ENCODE data around the gene CDC42BPA.

Gene CDC42BPA

DNA sequence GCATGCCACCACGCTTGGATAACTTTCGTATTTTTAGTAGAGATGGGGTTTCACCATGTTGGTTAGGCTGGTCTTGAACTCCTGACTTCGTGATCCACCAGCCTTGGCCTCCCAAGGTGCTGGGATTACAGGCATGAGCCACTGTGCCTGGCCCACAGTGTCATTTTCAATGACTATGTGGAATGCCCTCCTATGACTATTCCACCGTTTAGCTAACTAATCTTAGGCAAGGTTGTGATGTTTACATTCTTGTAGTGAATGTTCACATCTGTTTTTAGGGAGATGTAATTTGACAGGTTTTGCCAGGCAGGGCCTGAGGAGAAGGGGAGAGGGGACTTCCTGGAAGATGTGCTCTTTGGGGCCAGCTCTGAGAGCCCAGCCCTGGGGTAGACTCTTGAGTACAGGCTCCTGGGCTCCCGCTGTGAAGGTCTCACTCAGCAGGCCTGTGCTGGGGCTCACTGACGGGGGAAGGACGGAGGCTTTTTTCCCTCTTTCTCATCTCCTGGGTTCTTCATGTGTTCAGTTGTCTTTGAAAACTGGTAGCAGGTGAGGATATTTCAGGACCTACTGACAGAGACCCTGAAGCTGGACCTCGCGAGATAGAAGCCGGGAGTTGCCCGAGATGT lies 365.0 kb downstream of the CDC42BPA start:
- Histone ChIP-seq H3K27me3 (ENCODE audit: control insufficient read depth, insufficient read depth, low read length, poor library complexity, severe bottlenecking) (no peaks in the 10 kb centered on the region), H3K9me3 (ENCODE audit: control insufficient read depth, low read length) (no peaks in the 10 kb centered on the region), H3K27ac (ENCODE audit: insufficient read depth, low read depth, low read length, poor library complexity, severe bottlenecking) (no peak overlapping the region), H3K36me3 (ENCODE audit: control insufficient read depth, insufficient read depth, low read length) (no peaks in the 10 kb centered on the region), H3K4me1 (ENCODE audit: control insufficient read depth, insufficient read depth, low read length) (no peaks in the 10 kb centered on the region), H3K4me3 (ENCODE audit: insufficient read depth, low read depth, low read length) (no peak overlapping the region)
- 89 to 91% methylated on average over 11 of the region's 11 CpGs for WGBS, 2 experiments

DNA sequence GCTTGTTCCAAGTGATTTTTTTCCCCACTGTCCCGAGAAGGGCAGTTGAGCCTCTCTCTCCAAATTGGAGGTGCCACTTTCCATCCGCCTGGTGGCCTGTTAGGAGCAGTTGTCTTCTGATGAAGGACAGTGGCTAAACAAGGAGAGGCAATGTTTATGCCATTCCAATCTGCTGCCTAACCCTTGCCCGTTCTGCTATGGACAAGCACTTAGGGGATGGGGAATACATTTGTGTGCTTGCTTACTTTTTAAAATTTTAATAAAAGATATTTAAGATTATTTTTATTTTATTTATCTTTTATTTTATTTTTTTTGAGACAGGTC lies 366.2 kb downstream of the CDC42BPA start:
- no peaks in the 10 kb centered on the region for H3K4me1 ChIP-seq (ENCODE audit: control insufficient read depth, insufficient read depth, low read length)
- no peak overlapping the region for H3K4me3 ChIP-seq (ENCODE audit: insufficient read depth, low read depth, low read length)
- no peaks in the 10 kb centered on the region for H3K27me3 ChIP-seq (ENCODE audit: control insufficient read depth, insufficient read depth, low read length, poor library complexity, severe bottlenecking)
- no peaks in the 10 kb centered on the region for H3K36me3 ChIP-seq (ENCODE audit: control insufficient read depth, insufficient read depth, low read length)
- WGBS, 2 experiments: 93 to 94% methylated on average over 2 to 3 of the region's 3 CpGs
- H3K9me3 ChIP-seq (ENCODE audit: control insufficient read depth, low read length): no peaks in the 10 kb centered on the region
- no peak overlapping the region for H3K27ac ChIP-seq (ENCODE audit: insufficient read depth, low read depth, low read length, poor library complexity, severe bottlenecking)

DNA sequence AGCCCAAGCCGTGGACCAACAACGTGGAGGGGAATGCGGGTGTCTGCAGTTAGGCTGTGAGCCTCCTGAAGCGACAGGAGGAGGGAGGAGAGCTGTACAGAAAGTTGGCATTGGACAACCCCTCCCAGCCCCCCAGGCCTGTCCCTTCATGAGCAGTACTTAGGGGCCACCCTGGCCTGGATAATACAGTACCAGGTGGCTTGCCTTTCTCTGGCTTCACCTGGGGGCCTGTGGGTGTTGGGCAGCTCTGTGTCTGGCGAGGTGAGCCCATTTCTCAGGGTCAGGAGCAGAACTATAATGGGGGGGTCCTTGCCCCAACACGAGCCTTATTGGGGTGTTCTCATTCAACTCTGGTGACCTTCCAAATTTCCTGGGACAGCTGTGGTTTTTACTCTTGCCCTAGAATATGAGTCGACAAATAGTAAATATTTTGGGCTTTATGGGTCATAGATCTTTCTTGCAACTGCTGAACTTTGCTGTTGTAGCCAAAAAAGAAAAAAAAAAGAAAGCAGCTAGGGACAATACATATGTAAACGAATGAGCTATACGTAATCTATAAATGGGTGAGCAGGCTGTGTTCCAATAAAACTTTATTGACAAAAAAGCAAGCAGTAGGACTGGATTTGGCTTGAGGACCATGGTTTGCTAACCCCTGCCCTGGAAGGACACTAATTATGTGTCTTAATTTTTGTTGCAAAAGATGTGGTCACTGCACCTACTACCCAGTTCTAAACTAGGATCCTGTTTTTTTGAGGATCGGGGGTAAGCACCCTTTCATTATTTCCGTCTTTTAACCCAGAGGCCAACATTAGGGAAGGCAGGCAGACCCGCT lies 366.8 kb downstream of the CDC42BPA start:
- Histone ChIP-seq H3K36me3 (ENCODE audit: control insufficient read depth, insufficient read depth, low read length) (no peaks in the 10 kb centered on the region), H3K4me1 (ENCODE audit: control insufficient read depth, insufficient read depth, low read length) (no peaks in the 10 kb centered on the region), H3K4me3 (ENCODE audit: insufficient read depth, low read depth, low read length) (no peak overlapping the region), H3K9me3 (ENCODE audit: control insufficient read depth, low read length) (no peaks in the 10 kb centered on the region), H3K27ac (ENCODE audit: insufficient read depth, low read depth, low read length, poor library complexity, severe bottlenecking) (no peak overlapping the region), H3K27me3 (ENCODE audit: control insufficient read depth, insufficient read depth, low read length, poor library complexity, severe bottlenecking) (no peaks in the 10 kb centered on the region)
- 93 to 94% methylated on average over 12 of the region's 12 CpGs for whole genome bisulfite sequencing, 2 experiments

DNA sequence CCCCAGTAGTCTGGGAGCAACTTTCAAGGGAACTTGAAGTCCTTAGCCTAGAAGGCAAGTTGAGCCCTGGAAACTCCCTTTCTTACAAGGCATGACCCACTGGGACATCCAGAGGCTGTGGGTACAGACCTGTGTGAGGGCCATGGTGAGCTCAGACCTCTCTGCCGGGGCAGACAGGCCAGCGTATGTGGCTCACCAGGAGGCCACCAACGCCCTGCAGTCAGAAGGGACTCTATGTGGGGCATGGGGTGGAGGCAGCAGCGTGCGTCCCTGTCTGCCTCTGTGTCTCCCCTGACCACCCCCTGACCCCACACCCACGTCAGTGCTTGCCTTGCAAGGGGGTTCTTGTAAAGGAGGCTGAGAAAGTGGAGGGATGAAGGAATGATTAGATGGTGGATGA lies 367.4 kb downstream of the CDC42BPA start:
- H3K27ac ChIP-seq (ENCODE audit: insufficient read depth, low read depth, low read length, poor library complexity, severe bottlenecking): no peak overlapping the region
- no peaks in the 10 kb centered on the region for H3K27me3 ChIP-seq (ENCODE audit: control insufficient read depth, insufficient read depth, low read length, poor library complexity, severe bottlenecking)
- no peaks in the 10 kb centered on the region for H3K9me3 ChIP-seq (ENCODE audit: control insufficient read depth, low read length)
- WGBS, 2 experiments: 61 to 74% methylated on average over 6 of the region's 6 CpGs
- H3K4me1 ChIP-seq (ENCODE audit: control insufficient read depth, insufficient read depth, low read length): no peaks in the 10 kb centered on the region
- no peak overlapping the region for H3K4me3 ChIP-seq (ENCODE audit: insufficient read depth, low read depth, low read length)
- no peaks in the 10 kb centered on the region for H3K36me3 ChIP-seq (ENCODE audit: control insufficient read depth, insufficient read depth, low read length)

DNA sequence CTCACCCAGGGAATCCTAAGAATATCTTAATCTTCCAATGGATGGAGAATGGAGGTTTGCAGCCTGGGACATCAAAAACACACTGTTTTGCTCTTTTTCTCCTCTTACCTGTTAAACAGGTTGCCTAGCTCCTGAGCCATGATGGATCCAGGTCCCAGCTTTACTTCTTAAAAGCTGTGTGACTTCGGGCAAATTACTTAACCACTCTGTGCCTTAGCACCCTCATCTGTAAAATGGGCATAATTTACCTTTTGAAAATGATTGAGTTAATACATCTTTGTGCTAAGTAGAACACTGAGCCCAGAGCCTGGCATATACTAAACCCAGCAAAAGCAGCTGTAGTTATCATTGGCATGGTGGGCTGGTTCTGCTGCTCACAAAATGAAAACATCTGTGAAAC lies 368.0 kb downstream of the CDC42BPA start:
- H3K27ac ChIP-seq (ENCODE audit: insufficient read depth, low read depth, low read length, poor library complexity, severe bottlenecking): no peak overlapping the region
- no peaks in the 10 kb centered on the region for H3K27me3 ChIP-seq (ENCODE audit: control insufficient read depth, insufficient read depth, low read length, poor library complexity, severe bottlenecking)
- WGBS, 2 experiments: 100% methylated on average over 1 of the region's 1 CpG
- H3K9me3 ChIP-seq (ENCODE audit: control insufficient read depth, low read length): no peaks in the 10 kb centered on the region
- H3K4me3 ChIP-seq (ENCODE audit: insufficient read depth, low read depth, low read length): no peak overlapping the region
- H3K36me3 ChIP-seq (ENCODE audit: control insufficient read depth, insufficient read depth, low read length): no peaks in the 10 kb centered on the region
- H3K4me1 ChIP-seq (ENCODE audit: control insufficient read depth, insufficient read depth, low read length): peaks cover 3% of the 10 kb centered on the region

DNA sequence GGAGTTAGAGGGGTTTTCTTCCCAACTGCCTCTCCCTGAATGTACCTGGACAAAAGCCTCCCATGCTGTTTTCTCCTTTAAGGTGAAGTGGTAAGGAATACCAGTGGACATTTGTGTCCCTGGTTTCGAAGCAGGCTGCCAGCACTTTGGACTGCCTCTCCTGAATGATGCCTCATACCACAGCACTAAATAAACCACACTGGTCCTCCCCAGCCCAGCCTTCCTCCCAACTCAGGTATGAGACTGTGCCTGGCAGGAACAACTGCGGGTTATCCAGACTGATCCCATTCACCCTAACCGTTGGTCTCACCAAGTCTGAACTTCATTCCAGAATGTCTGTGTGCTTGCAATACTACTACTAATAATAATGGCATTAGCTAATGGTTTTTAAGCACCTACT lies 368.9 kb downstream of the CDC42BPA start:
- Histone ChIP-seq H3K4me3 (ENCODE audit: insufficient read depth, low read depth, low read length) (no peak overlapping the region), H3K9me3 (ENCODE audit: control insufficient read depth, low read length) (no peaks in the 10 kb centered on the region), H3K4me1 (ENCODE audit: control insufficient read depth, insufficient read depth, low read length) (peaks cover 10% of the 10 kb centered on the region), H3K27ac (ENCODE audit: insufficient read depth, low read depth, low read length, poor library complexity, severe bottlenecking) (no peak overlapping the region), H3K36me3 (ENCODE audit: control insufficient read depth, insufficient read depth, low read length) (no peaks in the 10 kb centered on the region), H3K27me3 (ENCODE audit: control insufficient read depth, insufficient read depth, low read length, poor library complexity, severe bottlenecking) (no peaks in the 10 kb centered on the region)
- WGBS, 2 experiments: 95 to 97% methylated on average over 3 of the region's 3 CpGs

DNA sequence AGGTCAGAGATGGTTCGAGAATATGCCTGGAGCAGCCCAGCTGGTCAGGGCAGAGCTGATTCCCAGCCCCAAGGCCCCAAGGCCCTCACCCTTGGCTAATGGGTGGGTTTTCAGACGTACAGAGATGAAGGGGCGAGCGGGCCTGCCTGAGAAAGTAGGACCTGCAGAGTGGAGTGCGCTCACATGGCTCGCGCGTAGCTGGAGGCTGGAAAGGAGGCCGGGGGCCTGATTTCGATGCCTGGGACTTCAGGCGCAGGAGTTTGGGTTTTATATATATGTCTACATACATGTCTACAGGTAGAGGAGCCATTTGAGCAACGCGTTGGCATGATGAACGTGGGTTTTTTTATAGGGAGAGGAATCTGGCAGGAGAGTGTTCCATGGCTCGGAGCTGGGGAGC lies 369.3 kb downstream of the CDC42BPA start:
- Histone ChIP-seq H3K36me3 (ENCODE audit: control insufficient read depth, insufficient read depth, low read length) (no peaks in the 10 kb centered on the region), H3K27ac (ENCODE audit: insufficient read depth, low read depth, low read length, poor library complexity, severe bottlenecking) (no peak overlapping the region), H3K4me3 (ENCODE audit: insufficient read depth, low read depth, low read length) (no peak overlapping the region), H3K27me3 (ENCODE audit: control insufficient read depth, insufficient read depth, low read length, poor library complexity, severe bottlenecking) (no peaks in the 10 kb centered on the region), H3K9me3 (ENCODE audit: control insufficient read depth, low read length) (no peaks in the 10 kb centered on the region), H3K4me1 (ENCODE audit: control insufficient read depth, insufficient read depth, low read length) (peaks cover 10% of the 10 kb centered on the region)
- 94 to 97% methylated on average over 15 of the region's 15 CpGs for WGBS, 2 experiments

DNA sequence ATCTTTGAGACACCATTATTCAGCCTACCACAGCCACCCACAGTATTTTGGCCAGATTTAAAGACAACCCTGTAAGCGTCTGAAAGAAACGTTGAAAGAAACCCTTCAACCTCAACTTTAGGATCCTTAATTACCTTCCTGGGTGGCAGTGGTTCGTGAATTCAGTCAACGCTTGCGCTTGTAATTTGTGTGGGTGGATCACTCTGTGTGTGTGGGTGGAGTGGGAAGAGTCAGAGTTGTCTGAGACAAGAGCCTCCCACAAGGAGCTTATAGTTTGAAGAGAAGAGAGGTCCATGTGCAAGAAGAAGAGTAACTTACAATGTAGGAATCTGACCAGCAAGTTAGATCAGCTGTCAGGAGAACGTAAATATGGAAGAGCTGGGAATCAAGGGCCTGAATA lies 369.8 kb downstream of the CDC42BPA start:
- Histone ChIP-seq H3K4me1 (ENCODE audit: control insufficient read depth, insufficient read depth, low read length) (peaks cover 10% of the 10 kb centered on the region), H3K27me3 (ENCODE audit: control insufficient read depth, insufficient read depth, low read length, poor library complexity, severe bottlenecking) (no peaks in the 10 kb centered on the region), H3K9me3 (ENCODE audit: control insufficient read depth, low read length) (no peaks in the 10 kb centered on the region), H3K4me3 (ENCODE audit: insufficient read depth, low read depth, low read length) (no peak overlapping the region), H3K27ac (ENCODE audit: insufficient read depth, low read depth, low read length, poor library complexity, severe bottlenecking) (no peak overlapping the region), H3K36me3 (ENCODE audit: control insufficient read depth, insufficient read depth, low read length) (no peaks in the 10 kb centered on the region)
- 91 to 98% methylated on average over 6 of the region's 6 CpGs for WGBS, 2 experiments

DNA sequence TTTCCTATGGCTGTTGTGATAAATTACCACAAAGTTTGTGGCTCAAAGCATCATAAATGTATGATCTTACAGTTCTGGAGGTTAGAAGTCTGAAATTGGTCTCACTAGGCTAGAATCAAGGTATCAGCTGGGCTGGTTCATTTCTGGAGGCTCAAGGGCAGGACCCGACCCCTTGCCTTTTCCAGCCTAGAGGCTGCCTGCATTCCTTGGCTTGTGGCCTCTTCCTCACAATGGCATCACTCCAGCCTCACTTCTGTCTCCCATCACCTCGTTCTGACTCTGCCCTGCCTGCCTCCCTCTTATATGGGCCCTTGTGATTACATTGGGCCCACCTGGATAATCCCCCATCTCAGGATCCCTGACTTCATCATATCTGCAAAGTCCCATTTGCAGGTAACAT lies 370.2 kb downstream of the CDC42BPA start:
- no peak overlapping the region for H3K4me3 ChIP-seq (ENCODE audit: insufficient read depth, low read depth, low read length)
- H3K27me3 ChIP-seq (ENCODE audit: control insufficient read depth, insufficient read depth, low read length, poor library complexity, severe bottlenecking): no peaks in the 10 kb centered on the region
- H3K9me3 ChIP-seq (ENCODE audit: control insufficient read depth, low read length): no peaks in the 10 kb centered on the region
- peaks cover 10% of the 10 kb centered on the region for H3K4me1 ChIP-seq (ENCODE audit: control insufficient read depth, insufficient read depth, low read length)
- WGBS, 2 experiments: 95% methylated on average over 2 of the region's 2 CpGs
- H3K36me3 ChIP-seq (ENCODE audit: control insufficient read depth, insufficient read depth, low read length): no peaks in the 10 kb centered on the region
- H3K27ac ChIP-seq (ENCODE audit: insufficient read depth, low read depth, low read length, poor library complexity, severe bottlenecking): no peak overlapping the region

DNA sequence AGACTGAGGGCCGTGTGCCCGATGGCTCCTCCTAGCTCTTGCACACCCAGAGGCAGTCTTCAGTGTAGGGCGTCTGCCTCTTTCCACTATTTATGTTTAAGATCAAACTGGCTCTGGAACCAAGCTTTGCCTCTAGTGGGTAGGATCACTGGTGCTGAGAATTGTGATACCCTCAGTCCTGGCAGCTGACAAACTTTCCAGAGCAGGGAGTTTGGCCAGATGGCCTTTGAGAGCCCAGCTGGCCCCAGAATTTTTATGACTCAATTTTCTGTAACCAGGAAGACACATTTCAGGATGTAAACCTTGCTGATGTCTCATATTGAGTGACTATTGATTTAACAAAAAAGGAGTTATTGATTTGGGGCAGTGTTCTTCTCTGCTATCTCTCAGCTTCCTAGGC lies 371.5 kb downstream of the CDC42BPA start:
- no peak overlapping the region for H3K4me3 ChIP-seq (ENCODE audit: insufficient read depth, low read depth, low read length)
- H3K9me3 ChIP-seq (ENCODE audit: control insufficient read depth, low read length): no peaks in the 10 kb centered on the region
- 90 to 93% methylated on average over 3 of the region's 3 CpGs for WGBS, 2 experiments
- H3K36me3 ChIP-seq (ENCODE audit: control insufficient read depth, insufficient read depth, low read length): no peaks in the 10 kb centered on the region
- no peaks in the 10 kb centered on the region for H3K27me3 ChIP-seq (ENCODE audit: control insufficient read depth, insufficient read depth, low read length, poor library complexity, severe bottlenecking)
- H3K4me1 ChIP-seq (ENCODE audit: control insufficient read depth, insufficient read depth, low read length): peaks cover 10% of the 10 kb centered on the region
- no peak overlapping the region for H3K27ac ChIP-seq (ENCODE audit: insufficient read depth, low read depth, low read length, poor library complexity, severe bottlenecking)
